OCI-LY7 (cell line): ENCODE measurements around the gene RAMP1.

ENCODE experiments used
- CTCF ChIP-seq: fragments of 200-600 bp; sonication (generic); conservative IDR thresholded peaks from 2 replicates; pipeline ENCODE4 v1.5.1; 2014; ENCODE audit warnings: mild to moderate bottlenecking, antibody characterized with exemption, low read length, moderate library complexity, mixed read lengths
- EZH2phosphoT487 ChIP-seq: fragments of 200-600 bp; sonication (generic); IDR thresholded peaks from 2 replicates; pipeline ENCODE4 v1.6.1; 2018; ENCODE audit warnings: low read depth, borderline replicate concordance, mild to moderate bottlenecking, mixed run types, antibody characterized with exemption, low read length, moderate library complexity, mixed read lengths

GRCh38 chr2:237961637-237962036 is 102.2 kb downstream of the RAMP1 start:
- TF ChIP-seq CTCF, result no peak
- no peak for TF ChIP-seq EZH2phosphoT487
